OCI-LY7 (cell line): ENCODE data around the gene DTWD1. TPM values are rescaled to one million over a fixed set of nuclear protein-coding genes. Genes with fewer than 3 reads are reported as not detected.
"Not testable (repeated sequence)": the region's sequence is repeated elsewhere in the genome, so short reads cannot be mapped to it uniquely, and the experiment has no call there.

Experiments used
- BruUV-seq: library from RNA; stranded (reverse); fragments of 400-500 nt; replicated peaks from 2 replicates; lab custom pipeline; 2021; lab: Mats Ljungman, UMichigan
- CTCF ChIA-PET: fragments of 300-600 bp; sonication (Branson Sonifier 250); formaldehyde crosslinking; loops from one replicate; lab custom pipeline; 2022; ENCODE audit warnings: antibody characterized with exemption; ENCODE audit not compliant: unreplicated experiment; lab: Charles Lee
- POLR2A ChIA-PET: fragments of 300-600 bp; sonication (Branson Sonifier 250); formaldehyde crosslinking; loops from one replicate; lab custom pipeline; 2022; ENCODE audit warnings: antibody characterized with exemption; lab: Charles Lee
- DNase-seq: peaks from one replicate; pipeline ENCODE4 v3.0.0-alpha.2; 2015; ENCODE audit warnings: low spot score
- H2AFZ ChIP-seq: fragments of 200-600 bp; sonication (generic), shearing (Covaris generic); 2 replicates; pipeline ENCODE4 v1.6.1; 2014; ENCODE audit warnings: mild to moderate bottlenecking, antibody characterized with exemption, low read length, moderate library complexity
- H3K27ac ChIP-seq: fragments of 200-600 bp; sonication (generic); 2 replicates; pipeline ENCODE4 v1.5.1; 2014; ENCODE audit warnings: mixed run types, low read depth, mild to moderate bottlenecking, moderate library complexity, low read length, inconsistent platforms; ENCODE audit not compliant: poor library complexity, severe bottlenecking
- H3K36me3 ChIP-seq: fragments of 200-600 bp; sonication (generic); 2 replicates; pipeline ENCODE4 v1.6.1; 2014; ENCODE audit warnings: mild to moderate bottlenecking, antibody characterized with exemption, low read length, moderate library complexity, mixed read lengths; ENCODE audit not compliant: insufficient read depth
- H3K4me1 ChIP-seq: fragments of 200-600 bp; sonication (generic); 2 replicates; pipeline ENCODE4 v1.5.1; 2014; ENCODE audit warnings: mild to moderate bottlenecking, low read length; ENCODE audit not compliant: insufficient read depth, poor library complexity, severe bottlenecking
- H3K4me2 ChIP-seq: fragments of 200-600 bp; sonication (generic); 2 replicates; pipeline ENCODE4 v1.6.1; 2014; ENCODE audit warnings: mild to moderate bottlenecking, low read length
- H3K4me3 ChIP-seq: fragments of 200-600 bp; sonication (generic); 2 replicates; pipeline ENCODE4 v1.5.1; 2014; ENCODE audit warnings: mild to moderate bottlenecking, low read depth, low read length; ENCODE audit not compliant: poor library complexity, severe bottlenecking
- H3K79me2 ChIP-seq: fragments of 200-600 bp; sonication (generic); 2 replicates; pipeline ENCODE4 v1.6.1; 2016; ENCODE audit warnings: low read depth, mild to moderate bottlenecking, low read length, moderate library complexity, mixed read lengths; ENCODE audit not compliant: insufficient read depth
- H3K9me2 ChIP-seq: fragments of 200-600 bp; sonication (generic); 2 replicates; pipeline ENCODE4 v1.6.1; 2016; ENCODE audit warnings: mild to moderate bottlenecking, low read length, mixed read lengths; ENCODE audit not compliant: insufficient read depth
- H3K9me3 ChIP-seq: fragments of 200-600 bp; sonication (generic); 2 replicates; pipeline ENCODE4 v1.6.1; 2014; ENCODE audit warnings: mild to moderate bottlenecking, mixed run types, low read length, mixed read lengths
- H4K20me1 ChIP-seq: fragments of 200-600 bp; sonication (generic); 2 replicates; pipeline ENCODE4 v1.6.1; 2014; ENCODE audit warnings: mild to moderate bottlenecking, antibody characterized with exemption, low read length, moderate library complexity, mixed read lengths; ENCODE audit not compliant: insufficient read depth
- CTCF ChIP-seq: fragments of 200-600 bp; sonication (generic); conservative IDR thresholded peaks from 2 replicates; pipeline ENCODE4 v1.5.1; 2014; ENCODE audit warnings: mild to moderate bottlenecking, antibody characterized with exemption, low read length, moderate library complexity, mixed read lengths
- EZH2phosphoT487 ChIP-seq: fragments of 200-600 bp; sonication (generic); IDR thresholded peaks from 2 replicates; pipeline ENCODE4 v1.6.1; 2018; ENCODE audit warnings: low read depth, borderline replicate concordance, mild to moderate bottlenecking, mixed run types, antibody characterized with exemption, low read length, moderate library complexity, mixed read lengths
- intact Hi-C: fragments of 100-400 bp; cut with micrococcal nuclease; formaldehyde crosslinking; loops from one replicate; pipeline ENCODE4 v1.10.0; 2022; ENCODE audit not compliant: unreplicated experiment
- total RNA-seq, 2 experiments: library from RNA; depleted of rRNA in 1 of 2; stranded (reverse); fragments of >200 nt in 1 of 2; shearing (Covaris generic) in 1 of 2; gene quantifications; 2 replicates each; pipeline ENCODE4 v1.2.3, GENCODE V29; 2014 to 2022

The DTWD1 gene
- total RNA-seq, 2 experiments from 2014 or later: 9.4 to 19.2 TPM

DNA sequence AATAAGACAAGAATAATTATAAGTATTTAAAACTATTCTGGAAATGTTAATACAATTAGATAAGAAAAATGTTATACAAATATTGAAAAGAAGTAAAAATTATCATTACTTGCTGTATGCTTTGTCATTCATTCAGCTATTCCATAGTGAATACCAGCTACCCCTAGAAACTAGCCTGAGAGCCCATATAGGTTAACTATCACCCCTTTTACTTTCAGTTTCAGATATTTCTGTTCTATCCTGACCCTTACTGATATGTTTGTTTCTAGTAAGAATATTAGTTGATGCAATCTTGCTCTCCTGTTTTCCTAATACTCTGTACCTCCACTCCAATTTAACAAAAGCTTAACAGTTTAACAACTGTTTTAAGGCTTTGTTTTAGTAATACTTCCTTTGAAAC lies 31.8 kb upstream of the DTWD1 start:
- ChIA-PET POLR2A (interaction anchor here (0.7 kb wide), 1 partner anchor 1787 kb away, joined by 5 read pairs; no protein-coding TSS in a partner anchor), CTCF (no interaction called here)
- Histone ChIP-seq H2AFZ (no peak overlapping the region), H3K79me2 (no peaks in the 10 kb centered on the region), H3K9me3 (no peaks in the 10 kb centered on the region), H3K36me3 (no peaks in the 10 kb centered on the region), H4K20me1 (no peaks in the 10 kb centered on the region), H3K9me2 (no peaks in the 10 kb centered on the region), H3K4me1 (no peaks in the 10 kb centered on the region), H3K4me3 (no peak overlapping the region), H3K27ac (no peak overlapping the region), H3K4me2 (no peak overlapping the region)
- DNase-seq: no peak
- intact Hi-C loops: no loop called here
- no TSS peak for BruUV-seq
- TF ChIP-seq EZH2phosphoT487: no peak
- TF ChIP-seq CTCF: no peak

GRCh38 chr15:49592829-49593316 lies 28.0 kb upstream of the DTWD1 start:
- H3K4me1 ChIP-seq, H3K4me2 ChIP-seq, H4K20me1 ChIP-seq, H3K9me2 ChIP-seq, H3K9me3 ChIP-seq, H3K36me3 ChIP-seq, H2AFZ ChIP-seq, H3K79me2 ChIP-seq, H3K27ac ChIP-seq, DNase-seq, BruUV-seq, H3K4me3 ChIP-seq, intact Hi-C loops: not testable (repeated sequence)
- ChIA-PET POLR2A (interaction anchor here (0.6 kb wide), 1 partner anchor 587 kb away, joined by 3 read pairs; no protein-coding TSS in a partner anchor), CTCF (interaction anchor here (1.2 kb wide), 1 partner anchor 10 kb away, joined by 3 read pairs; no protein-coding TSS in a partner anchor)

GRCh38 chr15:49604625-49605409 lies 16.0 kb upstream of the DTWD1 start:
- TF ChIP-seq EZH2phosphoT487 (no peak), CTCF (no peak)
- ChIA-PET POLR2A (interaction anchor here (0.6 kb wide), 1 partner anchor 12 kb away, joined by 3 read pairs; no protein-coding TSS in a partner anchor), CTCF (no interaction called here)
- H3K36me3 ChIP-seq: no peaks in the 10 kb centered on the region
- no peak overlapping the region for H2AFZ ChIP-seq
- H3K4me3 ChIP-seq: no peak overlapping the region
- no peaks in the 10 kb centered on the region for H3K9me3 ChIP-seq
- DNase-seq: no peak
- H3K79me2 ChIP-seq: no peaks in the 10 kb centered on the region
- H3K27ac ChIP-seq: no peak overlapping the region
- H3K9me2 ChIP-seq: no peaks in the 10 kb centered on the region
- no peaks in the 10 kb centered on the region for H3K4me1 ChIP-seq
- intact Hi-C loops: no loop called here
- no peaks in the 10 kb centered on the region for H4K20me1 ChIP-seq
- H3K4me2 ChIP-seq: no peak overlapping the region
- BruUV-seq: no TSS peak
